Suprapubic skin (tissue), 4 donors: ENCODE measurements around the gene GH1.

Source experiments
- CTCF ChIP-seq, 2 donors: fragments of 200-600 bp in 1 of 2; fragments of 450-650 bp in 1 of 2; sonication (generic) in 1 of 2; IDR thresholded peaks; one replicate each; pipeline ENCODE4 v1.5.1; 2016 to 2019; ENCODE audit warnings: antibody characterized with exemption in 2 of 2, mild to moderate bottlenecking in 1 of 2, moderate library complexity in 1 of 2
- EP300 ChIP-seq: sonication (generic); formaldehyde crosslinking; IDR thresholded peaks from one replicate; pipeline ENCODE4 v1.6.1; 2017; ENCODE audit warnings: antibody characterized with exemption
- POLR2A ChIP-seq, 2 donors: fragments of 450-650 bp; IDR thresholded peaks; one replicate each; pipeline ENCODE4 v1.6.1; 2017; ENCODE audit warnings: antibody characterized with exemption in 2 of 2, mild to moderate bottlenecking in 2 of 2, moderate library complexity in 2 of 2
- POLR2AphosphoS5 ChIP-seq, 3 donors: sonication (generic); formaldehyde crosslinking; IDR thresholded peaks; one replicate each; pipeline ENCODE4 v1.6.1; 2017; ENCODE audit warnings: antibody characterized with exemption in 3 of 3

- TF ChIP-seq CTCF (IDR thresholded peaks at IDR 0.05) (no peak), POLR2AphosphoS5 (IDR thresholded peaks at IDR 0.05) (no peak), POLR2A (IDR thresholded peaks at IDR 0.05) (no peak), EP300 (no peak)
These were observed 14.1 kb upstream of the GH1 start for GRCh38 chr17:63932721-63933120.
